ENCODE data around the gene PHF20.
"Not testable (repeated sequence)": the region's sequence is repeated elsewhere in the genome, so short reads cannot be mapped to it uniquely, and the experiment has no call there.

The PHF20 gene

DNA sequence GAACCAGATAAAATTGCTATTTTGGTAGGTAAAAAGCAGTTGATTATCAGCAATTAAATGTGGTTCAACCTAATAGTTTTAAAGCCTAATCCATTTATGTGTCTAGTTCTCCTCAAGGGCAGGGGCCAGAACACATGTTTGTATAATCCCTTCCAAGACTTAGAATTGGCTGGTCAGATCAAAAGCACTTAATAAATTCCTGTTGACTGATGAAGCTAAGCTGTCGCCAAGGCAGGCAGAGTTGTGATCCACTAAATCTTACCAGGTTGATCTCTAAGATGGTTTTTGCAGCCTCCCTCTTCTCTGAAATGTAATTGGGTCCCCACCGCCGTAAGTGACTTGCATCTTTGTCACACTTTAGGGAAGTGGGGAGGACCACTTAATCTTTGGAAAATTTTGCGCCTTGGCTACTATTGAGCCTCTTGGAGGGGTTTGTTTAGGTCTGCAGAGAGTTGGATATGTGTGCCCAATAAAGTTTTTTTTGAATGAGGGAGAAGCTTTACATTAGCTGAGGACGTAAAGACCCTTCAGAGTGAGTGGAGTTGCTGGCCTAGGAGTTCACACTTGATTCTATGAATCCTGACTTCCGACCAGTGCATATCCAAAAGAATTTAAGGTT lies 65.9 kb downstream of the PHF20 start:
- Mint-ChIP-seq H3K9me3 (no peaks in the 10 kb centered on the region), H3K4me3 (no peak overlapping the region)

DNA sequence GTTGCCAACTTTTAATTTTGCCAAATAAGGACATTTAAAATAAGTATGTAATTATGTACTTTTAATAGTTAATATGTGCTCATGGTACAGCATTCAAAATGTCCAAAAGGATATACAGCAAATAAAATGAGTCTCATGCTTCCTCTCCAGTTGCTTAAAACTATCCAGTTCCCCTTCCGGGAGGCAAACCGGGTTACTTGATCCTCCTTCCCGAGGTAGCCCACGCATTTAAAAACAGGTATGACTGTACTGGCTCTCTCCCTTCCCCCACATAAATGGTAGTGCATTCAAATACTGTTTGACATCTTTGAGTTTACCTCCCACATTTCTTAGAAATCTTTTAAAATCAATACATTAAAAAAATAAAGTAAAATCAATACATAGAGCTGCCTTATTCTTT lies 66.4 kb downstream of the PHF20 start:
- Mint-ChIP-seq H3K27me3 (no peaks in the 10 kb centered on the region), H3K27ac (no peak overlapping the region), H3K9me3 (no peaks in the 10 kb centered on the region), H3K36me3 (peaks cover 13% of the 10 kb centered on the region), H3K4me3 (no peak overlapping the region), H3K4me1 (peaks cover 49% of the 10 kb centered on the region)

More for the DNA sequence above, 65.9 kb downstream of the PHF20 start:
- peaks cover 12% of the 10 kb centered on the region for H3K36me3 Mint-ChIP-seq
- H3K27ac Mint-ChIP-seq, result peak overlapping the region; percentile 18
- no peaks in the 10 kb centered on the region for H3K27me3 Mint-ChIP-seq
- peaks cover 52% of the 10 kb centered on the region for H3K4me1 Mint-ChIP-seq

DNA sequence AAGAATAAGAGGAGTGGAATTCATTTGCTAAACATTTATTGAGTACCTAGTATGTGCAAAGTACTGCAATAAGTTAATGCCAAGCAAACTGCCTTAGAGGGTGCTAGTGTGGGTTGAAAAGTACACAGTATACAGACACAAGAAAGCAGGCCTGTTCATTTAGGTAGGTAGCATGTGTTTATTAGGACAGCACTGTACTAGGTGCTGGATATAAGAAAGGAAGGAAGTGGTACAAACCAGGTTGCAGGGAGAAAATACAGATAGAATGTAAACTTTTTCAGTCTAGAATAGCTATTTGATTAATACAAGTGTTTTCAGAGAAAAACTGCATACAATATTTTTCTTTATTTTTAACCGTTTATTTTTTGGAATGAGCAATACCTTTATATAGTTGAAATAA lies 68.1 kb downstream of the PHF20 start:
- Mint-ChIP-seq H3K27me3 (no peaks in the 10 kb centered on the region), H3K9me3 (no peaks in the 10 kb centered on the region), H3K36me3 (peaks cover 20% of the 10 kb centered on the region), H3K4me1 (peaks cover 39% of the 10 kb centered on the region), H3K4me3 (peak overlapping the region; percentile 1), H3K27ac (peak overlapping the region; percentile 47)

DNA sequence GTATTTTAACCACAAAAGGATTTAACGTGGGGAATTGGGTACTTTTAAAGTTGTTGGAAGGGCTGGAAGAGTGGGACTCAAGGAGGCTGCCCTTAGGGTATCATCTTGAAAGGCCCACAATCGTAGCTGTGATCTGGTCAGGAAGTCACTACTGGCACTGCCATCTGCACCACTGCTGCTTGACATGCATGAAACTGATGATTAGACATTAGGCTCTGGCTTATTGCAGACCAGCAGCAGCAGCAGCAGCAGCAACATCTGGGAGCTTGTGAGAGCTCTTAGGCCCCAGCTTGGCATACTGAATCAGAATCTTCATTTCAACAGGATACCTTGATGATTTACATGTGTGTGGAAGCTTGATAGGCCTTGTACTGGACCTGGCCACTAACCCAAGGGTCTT lies 68.6 kb downstream of the PHF20 start:
- Mint-ChIP-seq H3K27ac (no peak overlapping the region), H3K9me3 (no peaks in the 10 kb centered on the region), H3K4me3 (no peak overlapping the region), H3K27me3 (no peaks in the 10 kb centered on the region), H3K36me3 (peaks cover 22% of the 10 kb centered on the region), H3K4me1 (peaks cover 33% of the 10 kb centered on the region)

DNA sequence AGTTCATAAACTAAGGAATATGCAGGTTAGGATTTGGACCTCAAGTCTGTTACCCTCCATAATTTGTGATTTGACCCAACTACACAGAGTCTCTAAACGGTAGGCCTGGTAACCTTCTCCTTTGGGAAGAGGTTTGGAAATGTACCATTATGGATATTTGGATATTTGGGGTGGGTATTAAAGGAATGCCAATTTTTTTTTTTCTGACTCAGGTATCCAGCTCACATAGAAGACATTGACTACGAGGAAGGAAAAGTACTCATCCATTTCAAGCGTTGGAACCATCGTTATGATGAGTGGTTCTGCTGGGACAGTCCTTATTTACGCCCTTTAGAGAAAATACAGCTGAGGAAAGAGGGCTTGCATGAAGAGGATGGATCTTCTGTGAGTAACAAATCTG lies 70.5 kb downstream of the PHF20 start:
- Mint-ChIP-seq H3K9me3 (no peaks in the 10 kb centered on the region), H3K36me3 (peaks cover 19% of the 10 kb centered on the region), H3K4me1 (peaks cover 34% of the 10 kb centered on the region), H3K4me3 (no peak overlapping the region), H3K27me3 (no peaks in the 10 kb centered on the region), H3K27ac (no peak overlapping the region)

DNA sequence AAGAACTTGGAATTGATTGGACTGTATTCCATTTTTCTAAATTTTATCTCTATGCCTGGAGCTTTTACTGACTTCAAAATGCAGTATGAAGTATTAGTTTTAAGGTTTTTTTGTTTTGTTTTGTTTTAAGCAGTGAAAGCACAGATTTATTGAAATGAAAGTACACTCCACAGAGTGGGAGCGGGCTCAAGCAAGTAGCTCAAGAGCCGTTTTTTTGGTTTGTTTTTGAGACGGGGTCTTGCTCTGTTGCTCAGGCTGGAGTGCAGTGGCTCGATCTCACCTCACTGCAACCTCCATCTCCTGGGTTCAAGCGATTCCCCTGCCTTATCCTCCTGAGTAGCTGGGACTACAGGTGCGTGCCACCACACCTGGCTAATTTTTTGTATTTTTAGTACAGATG lies 72.1 kb downstream of the PHF20 start:
- Mint-ChIP-seq H3K36me3 (peaks cover 18% of the 10 kb centered on the region), H3K4me1 (peaks cover 30% of the 10 kb centered on the region)
- not testable (repeated sequence) for H3K4me3 Mint-ChIP-seq, H3K27ac Mint-ChIP-seq, H3K9me3 Mint-ChIP-seq, H3K27me3 Mint-ChIP-seq

DNA sequence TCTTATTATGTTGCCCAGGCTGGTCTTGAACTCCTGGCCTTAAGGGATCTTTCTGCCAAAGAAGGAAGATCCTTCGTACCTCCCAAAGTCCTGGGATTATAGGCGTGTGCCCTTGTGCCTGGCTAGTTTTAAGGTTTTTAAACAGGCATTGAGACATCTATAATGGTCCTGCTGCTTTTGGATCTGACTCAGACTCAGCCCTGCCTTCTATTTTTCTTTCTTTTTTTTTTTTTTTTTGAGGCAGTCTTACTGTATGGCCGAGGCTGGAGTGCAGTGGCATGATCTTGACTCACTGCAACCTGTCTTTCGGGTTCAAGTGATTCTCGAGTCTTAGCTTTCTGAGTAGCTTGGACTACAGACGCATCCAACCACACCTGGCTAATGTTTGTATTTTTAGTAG lies 73.7 kb downstream of the PHF20 start:
- no peak overlapping the region for H3K4me3 Mint-ChIP-seq
- H3K4me1 Mint-ChIP-seq, result peaks cover 27% of the 10 kb centered on the region
- H3K27me3 Mint-ChIP-seq, result no peaks in the 10 kb centered on the region
- H3K27ac Mint-ChIP-seq, result no peak overlapping the region
- no peaks in the 10 kb centered on the region for H3K9me3 Mint-ChIP-seq
- H3K36me3 Mint-ChIP-seq, result peaks cover 22% of the 10 kb centered on the region

DNA sequence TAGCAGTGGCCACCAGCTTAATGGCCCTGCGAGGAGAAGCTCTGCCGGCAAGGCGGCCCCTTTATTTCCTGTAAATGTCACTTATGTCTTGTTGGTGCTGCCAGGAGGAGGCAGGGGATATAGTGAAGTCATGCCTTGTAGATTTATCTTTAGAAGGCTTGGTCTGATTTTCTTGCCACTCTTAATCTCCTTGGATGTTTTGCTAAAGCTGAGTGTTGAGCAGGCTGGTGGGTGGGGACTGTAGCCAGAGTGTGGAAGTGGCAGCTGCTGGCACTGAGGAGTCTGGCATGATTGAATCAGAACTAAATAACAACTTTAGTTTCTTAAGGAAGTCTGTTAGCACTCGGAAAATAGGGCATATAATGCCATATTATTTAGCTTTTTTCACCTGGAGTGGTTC lies 77.9 kb downstream of the PHF20 start:
- Mint-ChIP-seq H3K36me3 (peaks cover 13% of the 10 kb centered on the region), H3K27me3 (no peaks in the 10 kb centered on the region), H3K9me3 (no peaks in the 10 kb centered on the region), H3K4me1 (peaks cover 31% of the 10 kb centered on the region), H3K4me3 (no peak overlapping the region), H3K27ac (no peak overlapping the region)

DNA sequence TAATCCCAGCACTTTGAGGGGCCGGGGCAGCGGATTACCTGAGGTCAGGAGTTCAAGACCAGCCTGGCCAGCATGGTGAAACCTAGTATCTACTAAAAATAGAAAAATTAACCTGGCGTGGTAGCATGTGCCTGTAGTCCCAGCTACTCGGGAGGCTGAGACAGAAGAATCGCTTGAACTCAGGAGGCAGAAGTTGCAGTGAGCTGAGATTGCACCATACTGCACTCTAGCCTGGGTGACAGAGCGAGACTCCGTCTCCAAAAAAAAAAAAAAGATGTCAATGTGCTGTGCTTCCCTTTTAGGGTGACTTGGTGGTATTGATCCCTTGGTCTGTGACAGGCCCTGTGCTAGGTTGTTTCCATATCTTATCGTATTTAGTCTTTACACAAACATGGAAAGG lies 79.8 kb downstream of the PHF20 start:
- not testable (repeated sequence) for H3K27ac Mint-ChIP-seq, H3K4me3 Mint-ChIP-seq, H3K9me3 Mint-ChIP-seq, H3K27me3 Mint-ChIP-seq
- H3K4me1 Mint-ChIP-seq, result peaks cover 40% of the 10 kb centered on the region
- H3K36me3 Mint-ChIP-seq, result peaks cover 16% of the 10 kb centered on the region

DNA sequence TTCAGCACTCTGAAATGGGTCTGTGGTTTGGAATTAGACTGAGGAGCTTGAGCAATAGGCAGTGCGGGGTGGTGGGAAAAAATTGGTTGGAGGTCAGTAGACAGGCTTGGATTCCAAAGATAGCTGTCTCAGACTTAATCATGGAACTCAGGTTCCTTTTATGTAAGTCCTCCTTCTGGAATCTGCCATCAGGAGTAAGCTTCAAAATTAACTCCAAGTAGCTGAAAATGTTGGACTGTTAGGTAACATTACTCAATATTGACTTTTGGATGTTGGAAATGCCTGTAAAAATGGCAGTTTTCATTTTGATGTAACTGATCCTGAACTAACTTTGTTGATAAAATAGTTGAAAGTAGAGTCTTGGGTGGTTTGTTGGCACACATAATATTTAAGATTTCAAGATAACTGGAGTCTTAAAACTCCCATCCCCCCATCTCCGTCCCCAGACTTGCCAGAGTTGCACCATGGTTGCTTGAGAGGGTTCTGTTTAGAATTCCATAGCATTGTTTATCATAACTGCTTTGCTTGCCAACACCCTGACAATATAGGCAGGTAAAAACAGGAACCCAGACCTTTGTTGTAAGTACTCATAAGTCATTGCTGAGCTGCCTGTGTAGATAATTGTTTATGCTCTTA lies 83.0 kb downstream of the PHF20 start:
- Mint-ChIP-seq H3K4me1 (peaks cover 37% of the 10 kb centered on the region), H3K4me3 (no peak overlapping the region), H3K27ac (peak overlapping the region; percentile 76), H3K9me3 (no peaks in the 10 kb centered on the region), H3K27me3 (no peaks in the 10 kb centered on the region), H3K36me3 (peaks cover 13% of the 10 kb centered on the region)

DNA sequence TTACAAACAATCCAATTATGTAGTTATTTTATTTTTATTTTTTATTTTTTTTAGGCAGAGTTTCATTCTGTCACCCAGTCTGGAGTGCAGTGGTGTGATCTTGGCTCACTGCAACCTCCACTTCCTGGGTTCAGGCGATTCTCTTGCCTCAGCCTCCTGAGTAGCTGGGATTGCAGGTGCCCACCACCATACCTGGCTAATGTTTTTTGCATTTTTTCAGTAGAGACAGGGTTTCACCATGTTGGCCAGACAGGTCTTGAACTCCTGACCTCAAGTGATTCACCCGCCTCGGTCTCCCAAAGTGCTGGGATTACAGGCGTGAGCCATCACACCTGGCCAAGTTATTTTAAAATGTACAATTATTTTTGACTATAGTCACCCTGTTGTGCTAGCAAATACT lies 83.8 kb downstream of the PHF20 start:
- H3K36me3 Mint-ChIP-seq, result peaks cover 12% of the 10 kb centered on the region
- H3K9me3 Mint-ChIP-seq, H3K4me3 Mint-ChIP-seq, H3K27me3 Mint-ChIP-seq, H3K27ac Mint-ChIP-seq: not testable (repeated sequence)
- H3K4me1 Mint-ChIP-seq, result peaks cover 35% of the 10 kb centered on the region

DNA sequence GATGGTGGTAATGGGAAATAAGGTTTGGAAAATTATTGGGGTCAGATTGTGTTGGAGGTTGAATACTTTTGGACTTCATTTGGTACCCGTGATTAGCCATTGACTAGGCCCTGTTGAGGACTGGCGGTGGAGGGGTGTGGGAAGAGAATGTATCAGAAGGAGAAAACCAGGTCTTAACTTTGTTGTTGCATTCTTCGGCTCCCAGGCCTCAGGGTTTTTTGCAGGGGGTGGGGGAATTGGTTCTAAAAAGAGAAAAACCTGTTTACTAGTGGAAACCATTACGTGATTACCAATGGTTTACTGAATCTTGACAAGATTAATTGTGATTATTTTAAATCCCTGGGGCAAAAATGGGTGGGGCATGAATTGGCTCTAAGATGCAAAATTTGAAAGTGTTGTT lies 85.1 kb downstream of the PHF20 start:
- peaks cover 7% of the 10 kb centered on the region for H3K36me3 Mint-ChIP-seq
- H3K9me3 Mint-ChIP-seq, result no peaks in the 10 kb centered on the region
- no peak overlapping the region for H3K4me3 Mint-ChIP-seq
- H3K27ac Mint-ChIP-seq, result peak overlapping the region; percentile 66
- H3K4me1 Mint-ChIP-seq, result peaks cover 30% of the 10 kb centered on the region
- H3K27me3 Mint-ChIP-seq, result no peaks in the 10 kb centered on the region

DNA sequence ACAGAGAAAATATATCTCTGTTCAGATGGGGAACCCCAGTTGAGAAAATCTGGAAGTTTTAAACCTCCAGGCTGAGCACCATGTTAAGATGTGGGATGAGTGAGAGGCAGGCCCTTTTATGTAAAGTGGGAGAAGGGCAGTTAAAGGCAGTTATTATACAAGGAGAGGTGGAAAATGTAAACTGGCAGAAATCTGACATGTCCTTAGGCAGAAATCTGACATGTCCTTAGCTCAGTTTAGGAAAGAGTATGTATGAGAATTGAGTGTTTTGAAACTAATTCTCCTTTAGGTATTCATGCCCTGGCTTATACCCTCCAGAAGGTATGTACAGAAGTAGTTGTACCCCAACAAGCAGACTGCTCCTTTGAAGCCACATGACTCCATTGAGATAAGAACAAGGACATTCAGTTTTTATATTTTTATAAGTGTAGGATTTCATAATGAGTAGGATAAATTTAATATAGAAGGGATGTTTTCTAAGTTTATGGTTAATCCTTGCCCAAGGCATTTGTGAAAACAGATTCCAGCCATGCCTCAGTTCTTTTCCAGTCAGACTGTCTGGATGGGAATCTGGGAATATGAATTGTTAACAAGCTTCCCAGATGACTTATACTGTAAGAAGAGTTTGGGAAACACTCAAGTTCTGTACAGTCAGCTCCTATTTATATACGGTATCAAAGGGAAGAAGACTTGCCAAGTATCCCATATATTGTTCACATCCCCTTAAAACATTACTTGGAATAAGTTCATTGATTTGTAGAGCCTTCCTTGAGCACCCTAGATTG lies 94.8 kb downstream of the PHF20 start:
- Mint-ChIP-seq H3K9me3 (no peaks in the 10 kb centered on the region), H3K27ac (no peak overlapping the region), H3K27me3 (no peaks in the 10 kb centered on the region), H3K4me3 (no peak overlapping the region), H3K36me3 (peaks cover 1% of the 10 kb centered on the region), H3K4me1 (peaks cover 3% of the 10 kb centered on the region)

DNA sequence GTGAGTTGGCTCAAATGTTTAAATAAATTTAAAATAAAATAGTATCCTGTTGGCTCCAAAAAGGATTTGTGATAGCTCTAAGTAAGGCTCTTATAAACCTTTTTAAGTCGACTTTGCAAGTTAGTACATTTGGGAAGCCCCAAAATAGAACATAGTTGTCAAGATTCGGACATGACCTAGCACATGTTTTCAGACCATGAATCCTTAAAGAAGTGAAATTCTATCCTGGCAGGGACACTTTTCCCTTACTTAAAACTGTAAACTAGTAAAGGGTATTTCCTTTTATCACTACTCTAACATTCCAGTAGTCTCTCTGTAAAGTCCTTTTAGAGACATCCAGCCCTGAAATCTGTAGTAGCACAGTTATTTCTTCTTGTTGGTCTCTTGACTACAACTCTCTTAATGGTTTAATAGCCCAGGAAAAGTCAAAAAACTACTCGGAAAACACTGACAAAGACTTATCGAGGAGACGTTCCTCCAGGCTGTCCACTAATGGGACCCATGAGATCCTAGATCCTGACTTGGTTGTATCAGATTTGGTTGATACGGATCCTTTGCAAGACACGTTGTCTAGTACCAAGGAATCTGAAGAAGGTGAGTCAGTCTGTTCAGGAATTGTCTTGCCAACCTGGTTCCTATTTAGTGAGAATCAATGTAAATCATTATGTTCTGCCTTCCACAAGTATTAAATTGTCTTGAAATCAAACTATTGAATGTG lies 98.9 kb downstream of the PHF20 start:
- no peaks in the 10 kb centered on the region for H3K9me3 Mint-ChIP-seq
- no peaks in the 10 kb centered on the region for H3K4me1 Mint-ChIP-seq
- no peak overlapping the region for H3K27ac Mint-ChIP-seq
- H3K4me3 Mint-ChIP-seq, result no peak overlapping the region
- H3K27me3 Mint-ChIP-seq, result no peaks in the 10 kb centered on the region
- H3K36me3 Mint-ChIP-seq, result peaks cover 3% of the 10 kb centered on the region

DNA sequence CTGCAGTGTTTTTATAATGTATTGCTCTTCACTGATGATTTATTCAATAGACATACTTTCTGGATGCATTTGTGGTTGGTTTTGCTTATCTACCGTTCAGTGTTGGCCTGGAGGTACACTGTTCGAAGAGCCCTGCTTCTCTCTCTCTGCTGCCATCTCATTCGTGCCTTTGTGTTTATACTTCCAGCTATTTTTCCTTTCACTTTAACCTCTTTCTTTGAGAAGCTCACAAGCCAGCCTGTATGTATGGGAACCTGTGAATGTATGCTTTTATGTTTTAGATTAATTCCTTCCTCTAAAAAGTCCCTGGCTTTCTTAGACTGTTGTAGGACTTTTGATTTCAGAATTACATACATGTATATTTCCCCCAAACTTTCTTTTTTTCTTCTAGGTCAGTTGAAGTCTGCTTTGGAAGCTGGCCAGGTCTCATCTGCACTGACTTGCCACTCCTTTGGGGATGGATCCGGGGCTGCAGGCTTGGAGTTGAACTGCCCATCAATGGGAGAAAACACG lies 99.5 kb downstream of the PHF20 start:
- Mint-ChIP-seq H3K27me3 (no peaks in the 10 kb centered on the region), H3K27ac (peak overlapping the region; percentile 61), H3K4me1 (no peaks in the 10 kb centered on the region), H3K4me3 (no peak overlapping the region), H3K9me3 (no peaks in the 10 kb centered on the region), H3K36me3 (peaks cover 3% of the 10 kb centered on the region)

DNA sequence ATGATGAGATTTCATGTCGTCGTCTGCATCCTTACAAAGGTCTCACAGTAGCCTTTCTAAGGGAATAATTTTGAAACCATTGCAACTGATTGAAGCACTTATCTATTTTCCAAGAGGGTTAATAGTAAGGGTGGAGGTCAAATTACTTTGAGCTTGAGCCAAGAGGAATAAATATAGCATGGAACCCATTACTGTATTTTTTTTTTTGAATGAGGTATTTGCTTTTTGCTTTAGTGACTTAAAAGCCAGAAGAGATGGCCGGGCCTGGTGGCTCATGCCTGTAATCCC lies 104.2 kb downstream of the PHF20 start:
- Mint-ChIP-seq H3K9me3 (no peaks in the 10 kb centered on the region), H3K4me1 (peaks cover 13% of the 10 kb centered on the region), H3K27ac (no peak overlapping the region), H3K27me3 (no peaks in the 10 kb centered on the region), H3K4me3 (no peak overlapping the region), H3K36me3 (peaks cover 3% of the 10 kb centered on the region)
